Measurements from ENCODE around the gene BAHCC1. TPM values are rescaled to one million over a fixed set of nuclear protein-coding genes. Genes with fewer than 3 reads are reported as not detected.

BAHCC1 gene
- total and polyA plus RNA-seq, 2 donors from 2014 or later: 2.6 to 20.5 TPM

- DNase-seq (no peak), FAIRE-seq (no peak)
- no peak for TF ChIP-seq CTCF (IDR thresholded peaks at IDR 0.05; ENCODE audit: borderline replicate concordance, extremely low read depth, insufficient read depth)
- Histone ChIP-seq H3K27ac (ENCODE audit: low read depth in 2 of 2, low read length in 2 of 2) (peak overlapping the region in 1 of 2 donors; percentile 65), H3K27me3 (ENCODE audit: control insufficient read depth, insufficient read depth, low read length) (no peaks in the 10 kb centered on the region), H3K4me3 (ENCODE audit: low read length in 3 of 3) (no peak overlapping the region), H3K36me3 (ENCODE audit: control insufficient read depth in 2 of 3, insufficient read depth in 3 of 3, low read length in 3 of 3) (no peaks in the 10 kb centered on the region), H3K9ac (ENCODE audit: low read length in 3 of 3) (no peak overlapping the region), H3K9me3 (ENCODE audit: control insufficient read depth in 2 of 3, insufficient read depth in 1 of 3, low read length in 3 of 3) (no peaks in the 10 kb centered on the region), H3K4me1 (ENCODE audit: control insufficient read depth in 2 of 3, insufficient read depth in 2 of 3, low read depth in 1 of 3, low read length in 3 of 3) (peaks cover 0 to 14% (median 6%) of the 10 kb centered on the region in 3 donors)
- intact Hi-C loops (cut with DNase I): no loop called here
Observed at GRCh38 chr17:81434681-81435417, 39.6 kb downstream of the BAHCC1 start.

GRCh38 chr17:81435652-81436293 lies 40.5 kb downstream of the BAHCC1 start:
- no peak overlapping the region for H3K9ac ChIP-seq (ENCODE audit: low read length in 3 of 3)
- intact Hi-C loops (cut with DNase I): no loop called here
- FAIRE-seq: no peak

GRCh38 chr17:81436294-81436849 lies 41.1 kb downstream of the BAHCC1 start:
- H3K27ac ChIP-seq (ENCODE audit: low read depth in 2 of 2, low read length in 2 of 2): peak overlapping the region; percentile 43 to 47
- H3K36me3 ChIP-seq (ENCODE audit: control insufficient read depth in 2 of 3, insufficient read depth in 3 of 3, low read length in 3 of 3): no peaks in the 10 kb centered on the region
- DNase-seq (peak in 4 of 5 donors; percentile 66 to 84 (median 74)), FAIRE-seq (no peak)
- H3K4me3 ChIP-seq (ENCODE audit: low read length in 3 of 3): no peak overlapping the region
- no peak for TF ChIP-seq CTCF (IDR thresholded peaks at IDR 0.05; ENCODE audit: borderline replicate concordance, extremely low read depth, insufficient read depth)
- no peak overlapping the region for H3K9ac ChIP-seq (ENCODE audit: low read length in 3 of 3)
- no peaks in the 10 kb centered on the region for H3K9me3 ChIP-seq (ENCODE audit: control insufficient read depth in 2 of 3, insufficient read depth in 1 of 3, low read length in 3 of 3)
- peaks cover 0 to 14% (median 6%) of the 10 kb centered on the region in 3 donors for H3K4me1 ChIP-seq (ENCODE audit: control insufficient read depth in 2 of 3, insufficient read depth in 2 of 3, low read depth in 1 of 3, low read length in 3 of 3)
- intact Hi-C loops (cut with DNase I): no loop called here
- H3K27me3 ChIP-seq (ENCODE audit: control insufficient read depth, insufficient read depth, low read length): no peaks in the 10 kb centered on the region

More at GRCh38 chr17:81435652-81436293, 40.5 kb downstream of the BAHCC1 start:
- no peak overlapping the region for H3K4me3 ChIP-seq (ENCODE audit: low read length in 3 of 3)
- no peaks in the 10 kb centered on the region for H3K9me3 ChIP-seq (ENCODE audit: control insufficient read depth in 2 of 3, insufficient read depth in 1 of 3, low read length in 3 of 3)
- no peak for DNase-seq
- H3K4me1 ChIP-seq (ENCODE audit: control insufficient read depth in 2 of 3, insufficient read depth in 2 of 3, low read depth in 1 of 3, low read length in 3 of 3): peaks cover 0 to 14% (median 6%) of the 10 kb centered on the region in 3 donors
- no peaks in the 10 kb centered on the region for H3K36me3 ChIP-seq (ENCODE audit: control insufficient read depth in 2 of 3, insufficient read depth in 3 of 3, low read length in 3 of 3)
- H3K27me3 ChIP-seq (ENCODE audit: control insufficient read depth, insufficient read depth, low read length): no peaks in the 10 kb centered on the region
- H3K27ac ChIP-seq (ENCODE audit: low read depth in 2 of 2, low read length in 2 of 2): peak overlapping the region; percentile 43 to 65
- no peak for TF ChIP-seq CTCF (IDR thresholded peaks at IDR 0.05; ENCODE audit: borderline replicate concordance, extremely low read depth, insufficient read depth)
